GM12872 (cell line): ENCODE measurements around the gene COL5A1.

Experiments used
- CTCF ChIP-seq: IDR thresholded peaks from 3 replicates; pipeline ENCODE4 v1.5.1; 2011; ENCODE audit warnings: low read depth, mild to moderate bottlenecking, low read length, moderate library complexity; ENCODE audit not compliant: insufficient read depth

COL5A1 gene

GRCh38 chr9:134863941-134864820 lies 222.6 kb downstream of the COL5A1 start:
- TF ChIP-seq CTCF: no peak

GRCh38 chr9:134864821-134865190 lies 223.2 kb downstream of the COL5A1 start:
- no peak for TF ChIP-seq CTCF

GRCh38 chr9:134867917-134868750 lies 226.5 kb downstream of the COL5A1 start:
- TF ChIP-seq CTCF: no peak

- TF ChIP-seq CTCF: no peak
Observed at GRCh38 chr9:134868751-134869553, 227.3 kb downstream of the COL5A1 start.

GRCh38 chr9:134869554-134870300 lies 228.1 kb downstream of the COL5A1 start:
- no peak for TF ChIP-seq CTCF

- no peak for TF ChIP-seq CTCF
Observed at GRCh38 chr9:134870301-134870694, 228.7 kb downstream of the COL5A1 start.
